HepG2 (cell line): ENCODE results near the gene IL17F. TPM values are rescaled to one million over a fixed set of nuclear protein-coding genes. Genes with fewer than 3 reads are reported as not detected.

Experiments used
- ATAC-seq: fragments of 200-7000 bp; cut with Tn5 transposase; 3 replicates; pipeline ENCODE4 v1.9.1; 2020; ENCODE audit warnings: mild to moderate bottlenecking, moderate library complexity
- BruUV-seq: library from RNA; stranded (reverse); fragments of 400-500 nt; replicated peaks from 2 replicates; lab custom pipeline; 2021; lab: Mats Ljungman, UMichigan
- CTCF ChIA-PET: fragments of 300-600 bp; formaldehyde crosslinking; extraction: SDS; loops from one replicate; lab custom pipeline; 2021; ENCODE audit warnings: low total read pairs, inconsistent platforms, low intra/inter-chr PET ratio; lab: Yijun Ruan, JAX
- POLR2A ChIA-PET: fragments of 350-600 bp; sonication (Branson Sonifier 250); formaldehyde crosslinking; loops from one replicate; lab custom pipeline; 2020; ENCODE audit warnings: antibody characterized with exemption, inconsistent platforms; lab: Yijun Ruan, JAX
- DNase-seq: peaks from one replicate; pipeline ENCODE4 v3.0.0-alpha.2; 2015; ENCODE audit warnings: low spot score
- FAIRE-seq: peaks from 3 replicates; lab custom pipeline; 2011; peaks lifted over from hg19 to GRCh38; lab: Jason Lieb, UNC
- H2AFZ ChIP-seq: one replicate; pipeline ENCODE4 v1.6.1; 2011; ENCODE audit warnings: low read length, inconsistent platforms
- H3K27ac ChIP-seq: fragments of 300-600 bp; 3 replicates; pipeline ENCODE4 v1.8.0; 2011; ENCODE audit warnings: mixed run types, mild to moderate bottlenecking, mixed read lengths, low read length, inconsistent platforms; ENCODE audit not compliant: insufficient read depth; ENCODE audit errors: extremely low read length
- H3K27me3 ChIP-seq, 2 experiments: fragments of 200-600 bp in 1 of 2; 2 replicates in 1 of 2; 3 replicates in 1 of 2; pipeline versions ENCODE4 v1.6.0 to v1.8.0; 2011; ENCODE audit warnings: low read length in 2 of 2, mild to moderate bottlenecking in 2 of 2, moderate library complexity in 2 of 2, inconsistent platforms in 1 of 2; ENCODE audit not compliant: insufficient read depth in 2 of 2, control insufficient read depth in 1 of 2
- H3K36me3 ChIP-seq, 2 experiments: fragments of 200-600 bp in 1 of 2; replicated peaks in 1 of 2; 2 replicates in 1 of 2; 3 replicates in 1 of 2; pipeline versions ENCODE4 v1.5.1 to v1.8.0; 2011; ENCODE audit warnings: low read length in 2 of 2, inconsistent platforms in 1 of 2; ENCODE audit not compliant: insufficient read depth in 2 of 2, control insufficient read depth in 1 of 2
- H3K4me1 ChIP-seq: 2 replicates; pipeline ENCODE4 v1.5.1; 2012; ENCODE audit warnings: low read length, inconsistent platforms; ENCODE audit not compliant: insufficient read depth
- H3K4me2 ChIP-seq: 2 replicates; pipeline ENCODE4 v1.6.0; 2011; ENCODE audit warnings: low read depth, low read length, inconsistent platforms
- H3K4me3 ChIP-seq, 3 experiments: fragments of 200-600 bp in 1 of 3; sonication (generic), shearing (Covaris generic) in 1 of 3; replicated peaks in 1 of 3; 2 replicates each; pipeline ENCODE4 v1.5.1; 2011 to 2016; ENCODE audit warnings: low read length in 3 of 3, inconsistent platforms in 2 of 3, low read depth in 2 of 3, mild to moderate bottlenecking in 2 of 3, control low read depth in 1 of 3, mixed read lengths in 1 of 3; ENCODE audit not compliant: insufficient read depth in 1 of 3
- H3K79me2 ChIP-seq: one replicate; pipeline ENCODE4 v1.6.1; 2011; ENCODE audit warnings: low read length, inconsistent platforms; ENCODE audit not compliant: insufficient read depth
- H3K9ac ChIP-seq: 2 replicates; pipeline ENCODE4 v1.6.0; 2011; ENCODE audit warnings: mild to moderate bottlenecking, low read depth, low read length, inconsistent platforms; ENCODE audit not compliant: insufficient read depth
- H3K9me3 ChIP-seq: 2 replicates; pipeline ENCODE4 v1.5.1; 2012; ENCODE audit warnings: mild to moderate bottlenecking, low read length
- H4K20me1 ChIP-seq: 2 replicates; pipeline ENCODE4 v1.6.0; 2011; ENCODE audit warnings: inconsistent platforms, mild to moderate bottlenecking, low read length, moderate library complexity; ENCODE audit not compliant: insufficient read depth
- ARID2 ChIP-seq: sonication (generic); formaldehyde crosslinking; IDR thresholded peaks from 2 replicates; pipeline ENCODE4 v1.8.1; 2022; ENCODE audit warnings: mild to moderate bottlenecking, missing genetic modification reagents, borderline replicate concordance
- CBFB ChIP-seq: sonication (generic); formaldehyde crosslinking; IDR thresholded peaks from 2 replicates; pipeline ENCODE4 v1.4.0; 2020; ENCODE audit warnings: missing genetic modification reagents
- CREB1 ChIP-seq, 2 experiments: fragments of 450-650 bp in 1 of 2; IDR thresholded peaks; 2 replicates each; pipeline ENCODE4 v1.6.1; 2016 to 2017; ENCODE audit warnings: control low read depth in 1 of 2, mild to moderate bottlenecking in 1 of 2, missing compliant biosample characterization in 1 of 2, missing genetic modification characterization in 1 of 2
- FOXJ3 ChIP-seq: sonication (generic); formaldehyde crosslinking; IDR thresholded peaks from 2 replicates; pipeline ENCODE4 v1.4.0; 2020; ENCODE audit warnings: missing genetic modification reagents, mild to moderate bottlenecking, borderline replicate concordance
- GATAD2A ChIP-seq: IDR thresholded peaks from 2 replicates; pipeline ENCODE4 v1.6.1; 2016
- IRF2 ChIP-seq: IDR thresholded peaks from 2 replicates; pipeline ENCODE4 v1.6.1; 2018; ENCODE audit warnings: missing genetic modification reagents, missing compliant biosample characterization
- KDM1A ChIP-seq: IDR thresholded peaks from 2 replicates; pipeline ENCODE4 v1.6.1; 2016; ENCODE audit warnings: missing compliant biosample characterization
- MAF1 ChIP-seq: sonication (generic); formaldehyde crosslinking; IDR thresholded peaks from 2 replicates; pipeline ENCODE4 v1.5.0; 2020; ENCODE audit warnings: missing genetic modification reagents, borderline replicate concordance
- NCOA2 ChIP-seq: sonication (generic); formaldehyde crosslinking; IDR thresholded peaks from 2 replicates; pipeline ENCODE4 v1.8.0; 2022; ENCODE audit warnings: inconsistent platforms
- PAF1 ChIP-seq: IDR thresholded peaks from 2 replicates; pipeline ENCODE4 v1.6.1; 2016; ENCODE audit warnings: missing genetic modification reagents, missing compliant biosample characterization
- PHF5A ChIP-seq: IDR thresholded peaks from one replicate; pipeline ENCODE4 v1.6.1; 2018; ENCODE audit warnings: low read depth, missing genetic modification reagents; ENCODE audit not compliant: unreplicated experiment
- SMAD3 ChIP-seq: sonication (generic); formaldehyde crosslinking; IDR thresholded peaks from 2 replicates; pipeline ENCODE4 v1.4.0; 2020; ENCODE audit warnings: missing genetic modification reagents
- SMYD3 ChIP-seq: sonication (generic); formaldehyde crosslinking; IDR thresholded peaks from 2 replicates; pipeline ENCODE4 v1.8.1; 2023; ENCODE audit warnings: mild to moderate bottlenecking, missing genetic modification reagents
- SP140L ChIP-seq: sonication (generic); formaldehyde crosslinking; IDR thresholded peaks from 2 replicates; pipeline ENCODE4 v1.4.0; 2020; ENCODE audit warnings: missing genetic modification reagents, borderline replicate concordance
- STAG1 ChIP-seq: sonication (generic); formaldehyde crosslinking; IDR thresholded peaks from 2 replicates; pipeline ENCODE4 v1.4.0; 2020; ENCODE audit warnings: missing genetic modification reagents
- SUZ12 ChIP-seq: fragments of 150-350 bp; IDR thresholded peaks from 2 replicates; pipeline ENCODE4 v1.6.1; 2014; ENCODE audit warnings: low read depth, low read length
- ZFP36L1 ChIP-seq: sonication (generic); formaldehyde crosslinking; IDR thresholded peaks from 2 replicates; pipeline ENCODE4 v1.8.0; 2022; ENCODE audit warnings: mild to moderate bottlenecking, missing genetic modification reagents, moderate library complexity
- ZNF10 ChIP-seq: sonication (generic); formaldehyde crosslinking; IDR thresholded peaks from 2 replicates; pipeline ENCODE4 v1.4.0; 2020; ENCODE audit warnings: mild to moderate bottlenecking, low read depth, missing genetic modification reagents, borderline replicate concordance
- ZNF432 ChIP-seq: sonication (generic); formaldehyde crosslinking; IDR thresholded peaks from 2 replicates; pipeline ENCODE4 v1.5.0; 2020; ENCODE audit warnings: missing genetic modification reagents, mild to moderate bottlenecking, borderline replicate concordance
- ZNF468 ChIP-seq: sonication (generic); formaldehyde crosslinking; IDR thresholded peaks from 2 replicates; pipeline ENCODE4 v1.8.0; 2022; ENCODE audit warnings: mild to moderate bottlenecking, moderate library complexity, missing genetic modification reagents
- ZNF749 ChIP-seq: sonication (generic); formaldehyde crosslinking; IDR thresholded peaks from 2 replicates; pipeline ENCODE4 v1.8.0; 2022; ENCODE audit warnings: mild to moderate bottlenecking, missing genetic modification reagents, moderate library complexity, borderline replicate concordance
- ZNF781 ChIP-seq: sonication (generic); formaldehyde crosslinking; IDR thresholded peaks from 2 replicates; pipeline ENCODE4 v1.5.1; 2020; ENCODE audit warnings: borderline replicate concordance, mild to moderate bottlenecking, missing genetic modification reagents; ENCODE audit errors: not compliant biosample characterization
- WGBS: methylation state at CpG from one replicate; pipeline ENCODE4 v1.1.6; 2017; ENCODE audit warnings: low lambda C conversion rate; 5-methylcytosine and 5-hydroxymethylcytosine counted together
- in situ Hi-C: cut with HindIII; loops from 2 replicates; pipeline ENCODE4 v1.10.0; 2017; ENCODE audit warnings: low pct_unique_long_range_greater_than_20kb; ENCODE audit not compliant: extremely low pct_ligation_motif_present
- intact Hi-C: fragments of 100-400 bp; cut with micrococcal nuclease; formaldehyde crosslinking; loops from one replicate; pipeline ENCODE4 v1.10.0; 2022; ENCODE audit not compliant: unreplicated experiment
- polyA plus RNA-seq, 8 experiments: library from polyadenylated mRNA; depleted of rRNA in 3 of 8; stranded (reverse) in 7 of 8; unstranded in 1 of 8; fragments of >200 nt; fragmentation: Illumina TruSeq in 4 of 8; extraction: Trizol in 4 of 8; gene quantifications; 2 replicates each; pipeline versions ENCODE4 v1.2.1 to v1.2.3, GENCODE V29; 2011 to 2016; ENCODE audit warnings: low read depth in 4 of 8, missing spikeins in 1 of 8, mixed read lengths in 1 of 8; ENCODE audit not compliant: insufficient read depth in 1 of 8
- total RNA-seq, 5 experiments: library from RNA; depleted of rRNA; stranded (reverse); fragments of >200 nt; fragmentation: Illumina TruSeq; extraction: Trizol; gene quantifications; 2 replicates each; pipeline ENCODE4 v1.2.3, GENCODE V29; 2016; ENCODE audit warnings: low read depth in 1 of 5

Gene IL17F
- total and polyA plus RNA-seq, 2 of the 13 experiments (the other 11 are each of a cell fraction or from before 2014, with no cell fraction given): not detected

- TF ChIP-seq KDM1A: no peak; the same call in 1 of the 2 replicates
- no peak for TF ChIP-seq SUZ12
- no peak for TF ChIP-seq ZFP36L1 (CRISPR knock-in tag)
- no peak for TF ChIP-seq CREB1 (IDR thresholded peaks at IDR 0.05)
- TF ChIP-seq CREB1 (CRISPR knock-in tag; IDR thresholded peaks at IDR 0.05): peak; percentile 69
- no peak for TF ChIP-seq ZNF781 (CRISPR knock-in tag)
- no peak for TF ChIP-seq ZNF468 (CRISPR knock-in tag)
- TF ChIP-seq IRF2 (CRISPR knock-in tag): peak; percentile 74; the same call in 1 of the 2 replicates
- TF ChIP-seq CBFB: no peak
- no peak for TF ChIP-seq PAF1 (CRISPR knock-in tag)
- peak; percentile 86 for TF ChIP-seq GATAD2A (CRISPR knock-in tag)
- TF ChIP-seq ZNF432 (CRISPR knock-in tag): no peak
- TF ChIP-seq, all 625 proteins: peak for 107
These were observed 42.6 kb upstream of the IL17F start (continued) for GRCh38 chr6:52286798-52287432.

DNA sequence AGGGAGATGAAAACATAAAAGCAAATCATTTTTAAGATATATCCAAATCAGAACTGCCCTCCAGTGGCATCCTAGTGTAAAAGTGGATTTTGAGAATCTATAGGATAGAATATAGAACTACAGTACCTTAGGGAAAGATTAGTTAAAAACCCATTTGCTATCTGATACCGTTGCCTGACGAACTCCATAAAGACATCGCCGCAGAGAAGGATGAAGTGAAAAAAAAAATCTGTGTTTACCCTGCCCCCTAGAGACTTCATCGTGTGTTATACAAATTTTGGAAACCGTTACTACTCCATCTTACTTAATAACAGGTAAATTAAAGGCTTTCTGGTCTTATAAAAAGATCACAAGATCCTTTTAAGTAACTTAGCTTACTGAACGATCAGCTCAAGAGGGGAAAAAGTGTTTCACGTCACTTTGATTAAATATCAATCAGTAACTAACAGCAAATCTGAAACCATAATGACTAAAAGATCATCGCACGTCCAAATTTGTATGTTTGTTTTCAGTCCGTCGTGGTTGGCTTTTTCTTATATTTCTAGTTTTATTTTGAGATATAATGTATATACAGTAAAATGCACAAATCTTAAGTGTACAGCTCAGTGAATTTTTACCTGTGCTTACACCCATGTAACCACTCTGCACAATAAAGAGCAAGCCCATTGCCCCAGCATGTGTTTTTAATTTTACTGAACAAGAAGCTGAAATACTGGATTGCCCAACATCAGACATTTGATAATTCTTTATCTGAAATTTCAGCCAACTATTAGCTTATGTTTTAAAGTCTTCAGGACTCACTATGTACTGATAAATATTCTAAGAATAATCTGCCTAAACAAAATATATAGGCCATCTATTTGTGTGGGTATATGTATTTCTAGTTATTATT lies 41.1 kb upstream of the IL17F start:
- peak; percentile 30 for DNase-seq
- Histone ChIP-seq H3K4me1 (peaks cover 59% of the 10 kb centered on the region), H3K36me3 (peaks cover 10 to 25% of the 10 kb centered on the region in 2 experiments), H3K79me2 (peaks cover 43% of the 10 kb centered on the region), H3K27ac (peak overlapping the region; percentile 58), H4K20me1 (no peaks in the 10 kb centered on the region; the same call in 1 of the 2 replicates), H2AFZ (peak overlapping the region; percentile 88), H3K9ac (peak overlapping the region; percentile 66), H3K9me3 (no peaks in the 10 kb centered on the region), H3K4me3 (peak overlapping the region; percentile 64 to 75 (median 70)), H3K4me2 (peak overlapping the region; percentile 67), H3K27me3 (no peaks in the 10 kb centered on the region; a peak in 1 of 5 replicates)
- CTCF ChIA-PET: interaction anchor here (1.4 to 3.1 kb wide), 3 partner anchors 114 to 378 kb away, joined by 5 to 74 read pairs (median 11); no protein-coding TSS in a partner anchor
- intact Hi-C loops (loop anchor here (1.0 to 10.0 kb wide), 5 partner anchors 41 to 709 kb away; partner anchors contain the start of genes GSTA4 and PAQR8), in situ Hi-C loops (loop anchor here (5.0 to 10.0 kb wide), 3 partner anchors 82 to 379 kb away; no protein-coding TSS in a partner anchor)
- ATAC-seq: peak; percentile 2
- WGBS: 14% methylated on average over 12 of the region's 12 CpGs
- BruUV-seq: TSS peak; percentile 86
- POLR2A ChIA-PET: interaction anchor here (0.7 to 2.8 kb wide), 22 partner anchors 8 to 135 kb away, joined by 3 to 19 read pairs (median 4); partner anchors contain the start of genes EFHC1 and PAQR8
- FAIRE-seq: no peak
- TF ChIP-seq CREB1 (IDR thresholded peaks at IDR 0.05): 0 out of 2 replicates have a peak, but pooled peaks have one; percentile 4
- 0 out of 2 replicates have a peak, but pooled peaks have one; percentile 31 for TF ChIP-seq CREB1 (CRISPR knock-in tag; IDR thresholded peaks at IDR 0.05)
- peak; percentile 72; the same call in 1 of the 2 replicates for TF ChIP-seq FOXJ3 (CRISPR knock-in tag)
- peak; percentile 22 for TF ChIP-seq PHF5A
- peak; percentile 60; the same call in 1 of the 2 replicates for TF ChIP-seq SMYD3 (CRISPR knock-in tag)
- TF ChIP-seq ARID2 (CRISPR knock-in tag): 0 out of 2 replicates have a peak, but pooled peaks have one; percentile 28
- peak; percentile 22; the same call in 1 of the 2 replicates for TF ChIP-seq SP140L (CRISPR knock-in tag)
- TF ChIP-seq MAF1 (CRISPR knock-in tag): 0 out of 2 replicates have a peak, but pooled peaks have one; percentile 55
- TF ChIP-seq SMAD3 (CRISPR knock-in tag): no peak
- TF ChIP-seq ZNF749: no peak
- TF ChIP-seq ZNF10: no peak
- no peak for TF ChIP-seq NCOA2
- 0 out of 2 replicates have a peak, but pooled peaks have one; percentile 7 for TF ChIP-seq STAG1 (CRISPR knock-in tag)
